GM18508 (cell line): ENCODE measurements around the gene PUDP.

ENCODE experiments used
- ATAC-seq: cut with Tn5 transposase; IDR thresholded peaks from one replicate; pipeline ENCODE4 v1.9.1; 2021; ENCODE audit warnings: moderate number of reproducible peaks; ENCODE audit not compliant: insufficient read depth, unreplicated experiment

The PUDP gene

GRCh38 chrX:7077241-7078230, 70.4 kb downstream of the PUDP start:
- ATAC-seq = no peak

GRCh38 chrX:7076245-7076661, 71.7 kb downstream of the PUDP start:
- no peak for ATAC-seq

DNA sequence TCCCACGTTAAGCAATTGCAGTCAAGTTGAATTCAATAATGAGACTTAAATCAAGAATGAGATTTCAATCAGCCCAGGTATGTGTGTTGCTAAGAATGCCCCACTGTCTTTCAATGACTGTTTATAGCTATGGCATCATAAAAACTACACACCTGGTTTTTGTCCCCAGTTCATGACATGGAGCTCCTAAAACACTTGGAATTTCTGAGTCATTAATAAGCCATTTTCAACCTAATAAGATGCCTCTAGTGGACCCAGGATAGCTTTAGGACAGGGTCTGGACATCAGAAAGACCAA, 73.1 kb downstream of the PUDP start:
- ATAC-seq = no peak

DNA sequence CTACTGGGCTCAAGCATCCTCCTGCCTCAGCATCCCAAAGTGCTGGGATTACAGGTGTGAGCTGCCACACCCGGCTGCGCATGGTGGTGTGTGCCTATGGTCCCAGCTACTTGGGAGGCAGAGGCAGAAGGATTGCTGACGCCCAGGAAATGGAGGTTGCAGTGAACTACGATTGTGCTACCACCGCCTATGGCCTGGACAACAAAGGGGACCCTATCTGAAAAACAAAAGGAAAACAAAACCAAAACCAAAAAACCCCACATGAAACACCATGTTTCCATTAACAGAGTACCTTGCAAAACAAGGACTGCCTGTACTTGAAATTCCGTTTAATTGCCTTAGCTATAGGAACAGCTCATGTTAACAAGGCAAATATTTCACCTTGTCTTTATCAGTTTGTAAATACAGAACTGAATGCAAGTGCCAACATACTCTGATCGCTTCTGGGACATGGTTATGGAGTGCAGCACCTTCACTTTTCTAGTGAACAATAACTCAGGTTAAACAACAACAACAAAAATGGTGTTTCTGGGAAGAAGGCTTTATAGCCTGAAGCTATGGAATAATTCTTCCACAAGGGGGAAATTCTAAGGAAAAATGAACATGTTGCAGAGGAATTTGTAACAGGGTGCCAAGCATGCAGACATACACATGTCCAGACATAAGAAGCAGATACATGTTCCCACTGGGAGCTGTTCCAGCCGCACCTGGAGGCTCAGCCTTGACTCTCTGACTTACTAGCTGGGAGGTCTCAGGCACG, 73.6 kb downstream of the PUDP start:
- ATAC-seq = no peak

DNA sequence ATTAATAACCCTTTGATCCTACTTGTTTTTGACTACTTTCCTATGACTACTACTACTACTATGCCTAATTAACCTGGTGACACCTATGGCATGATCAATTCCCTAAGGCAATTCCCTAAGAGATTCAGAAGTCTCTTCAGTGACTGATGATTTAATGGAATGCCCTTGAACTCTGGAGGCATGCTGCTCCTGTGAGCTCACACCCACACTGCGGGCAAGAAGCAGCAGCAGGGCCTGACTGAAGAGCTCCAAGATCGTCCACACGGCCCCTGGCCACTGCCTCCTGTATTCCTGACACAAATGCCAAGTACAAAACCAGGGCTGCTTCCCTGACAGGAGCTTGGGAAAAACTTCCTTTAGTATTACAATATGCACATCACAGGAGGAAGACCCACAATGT, 74.6 kb downstream of the PUDP start:
- no peak for ATAC-seq

GRCh38 chrX:7072856-7073255, 75.1 kb downstream of the PUDP start:
- ATAC-seq = no peak

DNA sequence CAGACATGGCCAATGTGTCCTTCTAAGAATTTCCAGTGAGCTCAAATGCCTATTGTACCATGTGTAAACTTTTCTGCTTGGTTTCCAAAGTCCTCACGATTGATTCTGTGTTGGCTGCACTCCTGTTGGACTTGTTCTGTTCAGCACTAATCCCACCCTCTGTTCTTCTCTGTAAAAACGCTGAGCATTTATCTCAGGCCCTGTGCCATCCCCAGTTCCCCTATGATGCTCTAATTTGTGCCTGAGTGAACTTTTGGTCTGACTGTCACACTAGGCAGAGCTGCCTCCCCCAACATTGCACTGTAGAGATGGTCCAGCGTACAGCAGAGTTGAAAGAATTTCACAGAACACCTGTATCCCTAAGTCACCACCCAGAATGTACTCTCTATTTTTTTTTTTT, 76.6 kb downstream of the PUDP start:
- no peak for ATAC-seq

GRCh38 chrX:7069556-7069955, 78.4 kb downstream of the PUDP start:
- no peak for ATAC-seq

DNA sequence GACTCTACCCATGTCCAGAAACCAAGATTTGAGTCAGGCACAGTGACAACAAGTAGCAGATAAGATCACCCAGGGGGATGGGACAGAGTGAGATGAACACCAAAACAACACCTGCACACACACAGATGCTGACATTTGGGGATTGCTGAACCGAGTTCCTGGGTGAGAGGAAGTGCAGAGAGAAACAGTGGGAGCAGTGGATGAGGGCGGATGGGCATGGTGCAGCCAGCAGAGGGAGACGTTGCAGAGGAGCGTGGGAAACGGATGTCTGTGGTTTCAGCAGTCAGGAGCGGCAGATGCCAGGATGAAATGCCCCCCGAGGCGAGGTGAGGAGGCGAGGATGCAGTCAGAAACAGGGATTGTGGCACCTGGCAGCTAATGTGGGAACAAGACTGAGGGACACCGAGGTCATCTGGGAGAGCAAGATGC, 79.0 kb downstream of the PUDP start:
- no peak for ATAC-seq

- ATAC-seq = no peak
Observed at GRCh38 chrX:7067256-7067655, 80.7 kb downstream of the PUDP start.

DNA sequence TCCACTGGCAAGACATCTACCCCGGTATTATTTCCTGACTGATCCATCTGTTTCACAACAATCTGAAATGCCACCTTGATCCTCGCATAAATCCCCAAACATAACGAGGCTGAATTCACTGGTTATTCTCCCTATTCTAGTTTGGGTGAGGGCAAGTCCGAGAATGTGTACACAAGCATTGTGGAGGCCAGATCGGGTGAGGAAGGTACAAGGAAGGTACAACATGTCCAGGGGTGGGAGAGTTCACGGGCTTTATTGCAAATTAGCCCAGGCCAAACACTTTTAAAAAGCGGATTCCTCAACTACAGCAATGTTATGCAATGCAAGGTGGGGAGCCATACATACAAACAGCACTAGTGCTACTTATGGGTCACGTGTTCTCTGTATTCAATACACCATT, 82.5 kb downstream of the PUDP start:
- no peak for ATAC-seq

DNA sequence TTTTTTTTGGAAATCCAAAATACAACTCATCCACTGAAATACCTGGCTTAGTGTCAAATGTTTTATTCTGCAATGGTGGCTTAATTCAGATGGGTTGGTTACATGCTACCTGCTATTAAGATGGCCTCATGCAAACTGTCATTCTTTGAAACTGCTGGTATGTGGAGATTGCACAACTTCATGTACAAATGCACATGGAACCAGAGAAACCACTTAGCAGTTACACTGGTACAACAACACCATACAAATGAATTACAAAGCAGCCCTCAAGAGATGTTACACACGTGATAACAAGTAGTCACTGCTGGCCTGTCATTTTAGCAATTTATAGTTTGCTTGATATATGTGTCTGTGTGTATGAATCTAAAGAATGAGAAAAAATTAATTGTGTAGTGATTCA, 85.0 kb downstream of the PUDP start:
- no peak for ATAC-seq

DNA sequence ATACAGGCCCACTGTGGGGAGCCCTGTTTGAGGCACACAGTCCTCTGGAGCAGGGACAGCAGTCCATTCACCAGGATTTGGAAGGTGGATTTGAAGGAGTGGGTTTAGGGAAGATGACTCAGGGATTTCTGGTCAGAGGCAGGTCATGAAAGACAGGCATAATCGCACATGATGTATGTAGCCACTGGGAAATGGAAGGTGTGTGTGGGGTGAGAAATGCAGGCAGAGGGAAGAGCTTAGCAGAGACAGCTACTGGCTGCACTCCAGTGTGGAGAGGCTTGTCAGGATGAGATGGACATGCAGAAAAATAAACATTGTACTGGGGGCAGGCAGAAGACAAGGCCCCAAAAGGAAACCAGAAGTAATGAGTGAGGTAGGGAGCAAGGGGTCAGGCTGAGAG, 85.7 kb downstream of the PUDP start:
- no peak for ATAC-seq

- no peak for ATAC-seq
Observed at GRCh38 chrX:7061429-7061828, 86.5 kb downstream of the PUDP start.

DNA sequence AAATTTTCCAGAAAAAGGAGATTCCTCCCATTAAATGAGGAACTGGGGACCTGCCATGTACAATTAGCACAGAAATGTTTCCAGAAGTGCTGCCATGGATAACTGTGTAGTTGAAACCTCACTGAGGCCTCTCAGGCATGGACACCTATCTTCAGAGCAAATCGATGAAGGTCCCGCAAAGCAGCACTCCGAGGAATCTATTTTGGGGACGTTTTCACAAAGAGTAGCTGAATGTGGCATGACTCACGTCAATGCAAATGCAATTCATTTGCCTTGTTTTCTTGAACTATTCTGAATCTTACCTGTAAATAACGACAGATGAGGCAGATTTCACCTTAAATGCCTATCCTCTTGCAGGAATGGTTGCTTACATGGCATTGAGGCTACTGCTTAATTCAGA, 87.5 kb downstream of the PUDP start:
- no peak for ATAC-seq

- no peak for ATAC-seq
Observed at GRCh38 chrX:7059859-7060258, 88.1 kb downstream of the PUDP start.

GRCh38 chrX:7059214-7059838, 88.6 kb downstream of the PUDP start:
- peak; percentile 92 for ATAC-seq

GRCh38 chrX:7055386-7056137, 92.4 kb downstream of the PUDP start:
- ATAC-seq = no peak

- no peak for ATAC-seq
Observed at GRCh38 chrX:7054219-7055216, 93.4 kb downstream of the PUDP start.
